Endodermal cell (in vitro differentiated cells): ENCODE data around the gene ZNF574. TPM values are rescaled to one million over a fixed set of nuclear protein-coding genes. Genes with fewer than 3 reads are reported as not detected.

Source experiments
- DNase-seq: peaks from one replicate; pipeline ENCODE4 v3.0.0-alpha.2; 2017
- H3K27ac ChIP-seq: 2 replicates; pipeline ENCODE4 v1.5.1; 2013; ENCODE audit warnings: mild to moderate bottlenecking, low read depth, low read length, moderate library complexity
- H3K27me3 ChIP-seq: 2 replicates; pipeline ENCODE4 v1.6.1; 2013; ENCODE audit warnings: mild to moderate bottlenecking, low read length, moderate library complexity; ENCODE audit not compliant: insufficient read depth, control insufficient read depth, poor library complexity, severe bottlenecking
- H3K36me3 ChIP-seq: 2 replicates; pipeline ENCODE4 v1.7.0; 2013; ENCODE audit warnings: mild to moderate bottlenecking, low read length, moderate library complexity; ENCODE audit not compliant: control insufficient read depth, insufficient read depth
- H3K4me1 ChIP-seq: one replicate; pipeline ENCODE4 v1.7.0; 2013; ENCODE audit warnings: low read length; ENCODE audit not compliant: control insufficient read depth, insufficient read depth
- H3K4me3 ChIP-seq: 2 replicates; pipeline ENCODE4 v1.5.1; 2013; ENCODE audit warnings: mild to moderate bottlenecking, low read length, moderate library complexity
- H3K9ac ChIP-seq: 2 replicates; pipeline ENCODE4 v1.6.1; 2013; ENCODE audit warnings: mild to moderate bottlenecking, low read length, moderate library complexity; ENCODE audit not compliant: poor library complexity, severe bottlenecking; ENCODE audit errors: extremely low read depth
- H3K9me3 ChIP-seq: 2 replicates; pipeline ENCODE4 v1.6.1; 2013; ENCODE audit warnings: mild to moderate bottlenecking, low read length, moderate library complexity; ENCODE audit not compliant: control insufficient read depth
- H3K27ac Mint-ChIP-seq: 2 replicates; pipeline ENCODE4 v1.8.0; 2020; ENCODE audit warnings: mixed read lengths
- H3K27me3 Mint-ChIP-seq: 2 replicates; pipeline ENCODE4 v1.8.0; 2021; ENCODE audit warnings: mild to moderate bottlenecking, mixed read lengths; ENCODE audit not compliant: insufficient read depth
- H3K36me3 Mint-ChIP-seq: 2 replicates; pipeline ENCODE4 v1.8.0; 2020; ENCODE audit warnings: low read depth, mixed read lengths
- H3K4me1 Mint-ChIP-seq: 2 replicates; pipeline ENCODE4 v1.8.0; 2020; ENCODE audit warnings: mixed read lengths
- H3K4me3 Mint-ChIP-seq: 2 replicates; pipeline ENCODE4 v1.8.0; 2020; ENCODE audit warnings: mild to moderate bottlenecking, moderate library complexity, mixed read lengths
- H3K9me3 Mint-ChIP-seq: 2 replicates; pipeline ENCODE4 v1.8.0; 2020; ENCODE audit warnings: mild to moderate bottlenecking, mixed read lengths
- WGBS, 2 experiments: methylation state at CpG; one replicate each; pipeline versions ENCODE4 v1.1.5 to v1.1.7; 2013; ENCODE audit warnings: missing lambda C conversion rate in 2 of 2, mixed read lengths in 1 of 2; ENCODE audit not compliant: insufficient coverage in 1 of 2, insufficient read length in 1 of 2; 5-methylcytosine and 5-hydroxymethylcytosine counted together
- total RNA-seq, 2 donors: library from RNA; stranded (reverse); fragmentation: NEBNext Ultra II Directional in 1 of 2; extraction: Animal tissue kit (Norgen Biotek cat#: 25700) in 1 of 2; gene quantifications; 2 replicates in 1 of 2; 3 replicates in 1 of 2; pipeline ENCODE4 v1.2.1, GENCODE V29; 2021
- TF ChIP-seq, protein P1 (sequence below): fragments of 200-600 bp; sonication (generic); conservative IDR thresholded peaks from 2 replicates; pipeline ENCODE4 v1.5.0; 2021; ENCODE audit warnings: antibody characterized with exemption, mild to moderate bottlenecking

ZNF574 gene
- total RNA-seq, 2 donors from 2014 or later: 20.9 to 22.1 TPM

DNA sequence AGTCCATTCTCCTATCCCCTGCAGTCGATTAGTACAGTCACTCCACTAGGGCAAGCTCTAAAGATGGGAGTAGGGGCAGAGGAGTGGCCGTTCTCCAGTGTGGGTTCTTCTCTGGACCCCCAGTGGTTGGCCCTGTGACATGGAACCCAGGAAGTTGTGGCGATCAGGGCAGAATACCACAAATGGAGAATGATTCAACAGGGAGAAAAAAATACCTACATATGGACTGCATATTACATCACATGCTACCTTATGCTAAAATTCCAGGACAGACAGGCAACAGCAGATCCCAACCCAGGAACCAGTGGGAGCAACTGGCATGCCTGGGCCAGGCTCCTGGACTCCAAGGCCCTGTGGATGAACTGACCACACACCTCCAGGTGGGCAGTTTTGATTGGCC lies 35.8 kb downstream of the ZNF574 start:
- H3K4me3 Mint-ChIP-seq: no peak overlapping the region
- Histone ChIP-seq H3K4me1 (no peaks in the 10 kb centered on the region), H3K9me3 (no peaks in the 10 kb centered on the region), H3K9ac (no peak overlapping the region), H3K4me3 (no peak overlapping the region), H3K27me3 (no peaks in the 10 kb centered on the region), H3K36me3 (no peaks in the 10 kb centered on the region), H3K27ac (no peak overlapping the region)
- TF ChIP-seq, protein P1, sequence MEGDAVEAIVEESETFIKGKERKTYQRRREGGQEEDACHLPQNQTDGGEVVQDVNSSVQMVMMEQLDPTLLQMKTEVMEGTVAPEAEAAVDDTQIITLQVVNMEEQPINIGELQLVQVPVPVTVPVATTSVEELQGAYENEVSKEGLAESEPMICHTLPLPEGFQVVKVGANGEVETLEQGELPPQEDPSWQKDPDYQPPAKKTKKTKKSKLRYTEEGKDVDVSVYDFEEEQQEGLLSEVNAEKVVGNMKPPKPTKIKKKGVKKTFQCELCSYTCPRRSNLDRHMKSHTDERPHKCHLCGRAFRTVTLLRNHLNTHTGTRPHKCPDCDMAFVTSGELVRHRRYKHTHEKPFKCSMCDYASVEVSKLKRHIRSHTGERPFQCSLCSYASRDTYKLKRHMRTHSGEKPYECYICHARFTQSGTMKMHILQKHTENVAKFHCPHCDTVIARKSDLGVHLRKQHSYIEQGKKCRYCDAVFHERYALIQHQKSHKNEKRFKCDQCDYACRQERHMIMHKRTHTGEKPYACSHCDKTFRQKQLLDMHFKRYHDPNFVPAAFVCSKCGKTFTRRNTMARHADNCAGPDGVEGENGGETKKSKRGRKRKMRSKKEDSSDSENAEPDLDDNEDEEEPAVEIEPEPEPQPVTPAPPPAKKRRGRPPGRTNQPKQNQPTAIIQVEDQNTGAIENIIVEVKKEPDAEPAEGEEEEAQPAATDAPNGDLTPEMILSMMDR: no peak
- DNase-seq: no peak
- no peaks in the 10 kb centered on the region for H3K36me3 Mint-ChIP-seq
- H3K4me1 Mint-ChIP-seq: peaks cover 9% of the 10 kb centered on the region
- no peaks in the 10 kb centered on the region for H3K9me3 Mint-ChIP-seq
- peaks cover 2% of the 10 kb centered on the region for H3K27me3 Mint-ChIP-seq
- WGBS, 2 experiments: 92% methylated on average over 2 to 3 of the region's 3 CpGs
- no peak overlapping the region for H3K27ac Mint-ChIP-seq

DNA sequence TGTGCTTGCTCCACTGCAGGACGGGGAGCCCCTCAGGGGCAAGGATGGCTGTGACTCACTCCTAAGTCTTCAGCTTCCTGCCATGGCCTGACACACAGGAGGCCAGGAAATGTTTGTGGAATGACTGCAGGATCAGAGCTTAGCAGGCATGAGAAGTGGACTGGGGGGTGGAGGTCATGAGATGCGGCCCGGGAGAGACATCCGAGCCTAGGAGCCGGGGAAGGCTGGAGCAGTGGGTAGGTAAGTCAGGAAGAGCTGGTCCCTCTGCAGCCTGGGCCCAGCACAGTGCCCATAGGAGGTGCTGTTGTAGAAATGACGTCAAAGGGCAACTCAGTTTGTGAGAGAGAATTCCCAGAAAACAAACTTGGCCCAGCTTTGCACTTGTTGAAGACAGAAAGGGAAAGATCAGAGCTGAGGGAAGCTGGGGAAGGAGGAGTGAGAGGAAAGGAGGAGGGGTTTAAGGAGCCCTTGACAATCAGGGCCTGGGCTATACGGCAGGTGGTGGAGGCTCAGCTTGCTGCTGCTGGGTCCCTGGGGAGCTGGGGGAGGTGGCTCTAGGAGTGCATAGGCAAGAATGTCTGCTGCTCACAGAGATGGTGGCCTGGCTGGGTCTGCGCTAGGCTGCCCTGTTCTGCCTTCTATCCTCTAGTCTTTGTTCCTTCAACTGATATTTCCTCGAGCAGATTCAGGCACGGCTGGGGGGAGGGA lies 37.8 kb downstream of the ZNF574 start:
- Mint-ChIP-seq H3K9me3 (no peaks in the 10 kb centered on the region), H3K4me3 (no peak overlapping the region)
- no peak overlapping the region for H3K27ac ChIP-seq

GRCh38 chr19:42114412-42114811 lies 38.4 kb downstream of the ZNF574 start:
- H3K36me3 Mint-ChIP-seq: no peaks in the 10 kb centered on the region
- Histone ChIP-seq H3K4me3 (no peak overlapping the region), H3K27me3 (no peaks in the 10 kb centered on the region), H3K9me3 (no peaks in the 10 kb centered on the region), H3K9ac (no peak overlapping the region), H3K4me1 (no peaks in the 10 kb centered on the region), H3K27ac (no peak overlapping the region), H3K36me3 (no peaks in the 10 kb centered on the region)
- DNase-seq: peak; percentile 60
- peaks cover 2% of the 10 kb centered on the region for H3K27me3 Mint-ChIP-seq
- H3K9me3 Mint-ChIP-seq: no peaks in the 10 kb centered on the region
- H3K27ac Mint-ChIP-seq: no peak overlapping the region
- peaks cover 9% of the 10 kb centered on the region for H3K4me1 Mint-ChIP-seq
- WGBS, 2 experiments: 45 to 56% methylated on average over 5 to 7 of the region's 7 CpGs
- no peak overlapping the region for H3K4me3 Mint-ChIP-seq
- TF ChIP-seq, protein P1: no peak

More for the DNA sequence above, 37.8 kb downstream of the ZNF574 start:
- H3K9me3 ChIP-seq: no peaks in the 10 kb centered on the region
- H3K36me3 ChIP-seq: no peaks in the 10 kb centered on the region
- H3K4me3 ChIP-seq: no peak overlapping the region
- peak; percentile 84 for DNase-seq
- no peaks in the 10 kb centered on the region for H3K36me3 Mint-ChIP-seq
- TF ChIP-seq, protein P1: peak; percentile 62
- H3K4me1 ChIP-seq: no peaks in the 10 kb centered on the region
- H3K9ac ChIP-seq: no peak overlapping the region
- WGBS, 2 experiments: 44 to 63% methylated on average over 6 to 10 of the region's 10 CpGs
- H3K27ac Mint-ChIP-seq: peak overlapping the region; percentile 5
- H3K4me1 Mint-ChIP-seq: peaks cover 9% of the 10 kb centered on the region
- H3K27me3 Mint-ChIP-seq: peaks cover 2% of the 10 kb centered on the region
- no peaks in the 10 kb centered on the region for H3K27me3 ChIP-seq
